IMR-90 (cell line): ENCODE measurements around the gene LCN10. TPM values are rescaled to one million over a fixed set of nuclear protein-coding genes. Genes with fewer than 3 reads are reported as not detected.

Experiments used
- ATAC-seq: fragments of 200-7000 bp; cut with Tn5 transposase; 2 replicates; pipeline ENCODE4 v1.9.1; 2020; ENCODE audit warnings: low read depth, mild to moderate bottlenecking, moderate library complexity
- BruUV-seq: library from RNA; stranded (reverse); fragments of 400-500 nt; replicated peaks from 2 replicates; lab custom pipeline; 2021; lab: Mats Ljungman, UMichigan
- CTCF ChIA-PET: fragments of 300-600 bp; formaldehyde crosslinking; extraction: SDS; loops from one replicate; lab custom pipeline; 2021; ENCODE audit warnings: antibody characterized with exemption; lab: Yijun Ruan, JAX
- POLR2A ChIA-PET: fragments of 300-600 bp; sonication (Branson Sonifier 250); formaldehyde crosslinking; loops from one replicate; lab custom pipeline; 2022; ENCODE audit warnings: antibody characterized with exemption; ENCODE audit not compliant: unreplicated experiment; lab: Charles Lee
- DNase-seq: peaks from one replicate; pipeline ENCODE4 v3.0.0; 2013
- H2AFZ ChIP-seq: replicated peaks from 2 replicates; pipeline ENCODE3; 2013; ENCODE audit warnings: low read length, mild to moderate bottlenecking; ENCODE audit not compliant: poor library complexity
- H2AK5ac ChIP-seq: 2 replicates; pipeline ENCODE4 v1.6.1; 2013; ENCODE audit warnings: low read depth, low read length, inconsistent platforms
- H2AK9ac ChIP-seq: replicated peaks from 2 replicates; pipeline ENCODE3; 2013; ENCODE audit warnings: mild to moderate bottlenecking, low read depth, low read length, moderate library complexity; ENCODE audit not compliant: poor library complexity
- H2BK120ac ChIP-seq: 2 replicates; pipeline ENCODE4 v1.6.1; 2013; ENCODE audit warnings: low read depth, low read length, inconsistent platforms
- H2BK15ac ChIP-seq: 3 replicates; pipeline ENCODE4 v1.6.1; 2013; ENCODE audit warnings: low read depth, low read length, inconsistent platforms
- H2BK20ac ChIP-seq: 2 replicates; pipeline ENCODE4 v1.6.1; 2013; ENCODE audit warnings: low read depth, mild to moderate bottlenecking, inconsistent platforms, low read length, moderate library complexity
- H2BK5ac ChIP-seq: 2 replicates; pipeline ENCODE4 v1.6.1; 2013; ENCODE audit warnings: mild to moderate bottlenecking, low read depth, low read length, inconsistent platforms; ENCODE audit not compliant: poor library complexity, severe bottlenecking
- H3K14ac ChIP-seq: replicated peaks from 2 replicates; pipeline ENCODE4 v1.6.1; 2013; ENCODE audit warnings: low read depth, low read length, inconsistent platforms
- H3K18ac ChIP-seq: 2 replicates; pipeline ENCODE4 v1.6.1; 2013; ENCODE audit warnings: low read depth, low read length, control low read depth
- H3K23ac ChIP-seq: 2 replicates; pipeline ENCODE4 v1.6.1; 2013; ENCODE audit warnings: low read depth, low read length, inconsistent platforms
- H3K27ac ChIP-seq: 2 replicates; pipeline ENCODE4 v1.5.1; 2013; ENCODE audit warnings: mild to moderate bottlenecking, control low read depth, low read length; ENCODE audit not compliant: insufficient read depth
- H3K27me3 ChIP-seq: 2 replicates; pipeline ENCODE4 v1.6.1; 2013; ENCODE audit warnings: low read length; ENCODE audit not compliant: control insufficient read depth, insufficient read depth
- H3K36me3 ChIP-seq: 2 replicates; pipeline ENCODE4 v1.6.1; 2013; ENCODE audit warnings: low read length, mixed read lengths; ENCODE audit not compliant: control insufficient read depth, insufficient read depth
- H3K4ac ChIP-seq: 2 replicates; pipeline ENCODE4 v1.6.1; 2013; ENCODE audit warnings: low read depth, low read length, inconsistent platforms
- H3K4me1 ChIP-seq: 2 replicates; pipeline ENCODE4 v1.6.1; 2013; ENCODE audit warnings: low read length, mixed read lengths; ENCODE audit not compliant: control insufficient read depth, insufficient read depth
- H3K4me2 ChIP-seq: 2 replicates; pipeline ENCODE4 v1.6.1; 2013; ENCODE audit warnings: low read depth, mild to moderate bottlenecking, control low read depth, low read length, moderate library complexity
- H3K4me3 ChIP-seq: 2 replicates; pipeline ENCODE4 v1.5.1; 2013; ENCODE audit warnings: low read depth, mild to moderate bottlenecking, control low read depth, low read length, moderate library complexity; ENCODE audit not compliant: insufficient read depth
- H3K56ac ChIP-seq: 2 replicates; pipeline ENCODE4 v1.6.1; 2013; ENCODE audit warnings: low read length, inconsistent platforms; ENCODE audit not compliant: insufficient read depth; ENCODE audit errors: extremely low read depth
- H3K79me1 ChIP-seq, 2 experiments: 2 replicates each; pipeline ENCODE4 v1.6.1; 2013; ENCODE audit warnings: low read length in 2 of 2, inconsistent platforms in 1 of 2, low read depth in 1 of 2
- H3K9ac ChIP-seq: 2 replicates; pipeline ENCODE4 v1.6.1; 2013; ENCODE audit warnings: low read depth, low read length, control low read depth
- H3K9me1 ChIP-seq: 2 replicates; pipeline ENCODE4 v1.6.1; 2013; ENCODE audit warnings: low read length, inconsistent platforms; ENCODE audit not compliant: insufficient read depth
- H3K9me3 ChIP-seq: 2 replicates; pipeline ENCODE4 v1.6.1; 2013; ENCODE audit warnings: low read length; ENCODE audit not compliant: control insufficient read depth, insufficient read depth
- H4K20me1 ChIP-seq: 2 replicates; pipeline ENCODE4 v1.6.1; 2013; ENCODE audit warnings: low read length, inconsistent platforms; ENCODE audit not compliant: insufficient read depth
- H4K5ac ChIP-seq: 2 replicates; pipeline ENCODE4 v1.6.1; 2013; ENCODE audit warnings: mild to moderate bottlenecking, low read depth, low read length, control low read depth
- H4K8ac ChIP-seq, 2 experiments: 2 replicates each; pipeline ENCODE4 v1.6.1; 2013; ENCODE audit warnings: low read depth in 2 of 2, low read length in 2 of 2, control low read depth in 1 of 2, inconsistent platforms in 1 of 2
- H4K91ac ChIP-seq: 2 replicates; pipeline ENCODE4 v1.6.1; 2013; ENCODE audit warnings: low read depth, low read length, inconsistent platforms; ENCODE audit not compliant: insufficient read depth
- CHD1 ChIP-seq: IDR thresholded peaks from 2 replicates; pipeline ENCODE4 v1.6.1; 2012; ENCODE audit warnings: low read depth, low read length, improper control_type of control experiment
- NFE2L2 ChIP-seq: fragments of 150-350 bp; IDR thresholded peaks from 2 replicates; pipeline ENCODE4 v1.6.1; 2016; ENCODE audit warnings: low read depth, mild to moderate bottlenecking, low read length
- RAD21 ChIP-seq: IDR thresholded peaks from 2 replicates; pipeline ENCODE4 v1.6.1; 2012; ENCODE audit warnings: low read length, improper control_type of control experiment
- WGBS, 2 experiments: methylation state at CpG; one replicate each; pipeline versions ENCODE4 v1.1.5 to v1.1.7; 2013; ENCODE audit warnings: missing lambda C conversion rate in 2 of 2; ENCODE audit not compliant: insufficient read length in 1 of 2; ENCODE audit errors: extremely low coverage in 2 of 2; 5-methylcytosine and 5-hydroxymethylcytosine counted together
- dilution Hi-C: fragments of 300-500 bp; cut with HindIII; formaldehyde crosslinking; loops from one replicate; pipeline ENCODE4 v1.14.3; 2018; ENCODE audit warnings: low sequenced_read_pairs; ENCODE audit not compliant: unreplicated experiment
- in situ Hi-C: fragments of 300-500 bp; cut with MboI; formaldehyde crosslinking; loops from 3 replicates; pipeline ENCODE4 v1.14.3; 2019; ENCODE audit warnings: low sequenced_read_pairs, inconsistent platforms, mixed read lengths
- intact Hi-C: fragments of 100-400 bp; cut with micrococcal nuclease; formaldehyde crosslinking; loops from 2 replicates; pipeline ENCODE4 v1.10.0; 2022
- polyA plus RNA-seq, 3 experiments: library from polyadenylated mRNA; depleted of rRNA; stranded (reverse); fragments of >200 nt; gene quantifications; 2 replicates each; pipeline ENCODE4 v1.2.3, GENCODE V29; 2012; ENCODE audit warnings: low replicate concordance in 1 of 3
- total RNA-seq: library from RNA; depleted of rRNA; stranded (reverse); fragments of >200 nt; gene quantifications from 2 replicates; pipeline ENCODE4 v1.2.3, GENCODE V29; 2012

LCN10 gene
- total and polyA plus RNA-seq, 2 of the 4 experiments (the other 2 are of a cell fraction): not detected

- Histone ChIP-seq H3K27ac (no peak overlapping the region), H3K14ac (no peak overlapping the region), H2BK20ac (no peak overlapping the region), H2BK5ac (no peak overlapping the region), H3K27me3 (peaks cover 64% of the 10 kb centered on the region), H3K56ac (no peak overlapping the region), H4K5ac (no peak overlapping the region), H2AK5ac (no peak overlapping the region), H4K91ac (no peak overlapping the region), H3K79me1 (no peaks in the 10 kb centered on the region), H3K4me1 (peaks cover 3% of the 10 kb centered on the region; the same call in 1 of the 2 replicates), H4K20me1 (no peaks in the 10 kb centered on the region; the same call in 1 of the 2 replicates), H3K4me3 (no peak overlapping the region), H3K23ac (no peak overlapping the region), H3K9ac (no peak overlapping the region), H3K4me2 (no peak overlapping the region), H3K36me3 (no peaks in the 10 kb centered on the region), H4K8ac (no peak overlapping the region), H3K18ac (no peak overlapping the region), H2BK15ac (no peak overlapping the region), H2AFZ (peak overlapping the region; percentile 32), H2BK120ac (no peak overlapping the region), H3K9me1 (no peaks in the 10 kb centered on the region), H3K9me3 (no peaks in the 10 kb centered on the region), H2AK9ac (no peak overlapping the region), H3K4ac (no peak overlapping the region)
- DNase-seq (no peak), ATAC-seq (no peak)
- ChIA-PET CTCF (no interaction called here), POLR2A (no interaction called here)
- no TSS peak for BruUV-seq
- intact Hi-C loops: no loop called here
- dilution Hi-C loops: no loop called here
- in situ Hi-C loops: no loop called here
- no peak for TF ChIP-seq RAD21
- TF ChIP-seq CHD1: no peak
- no peak for TF ChIP-seq NFE2L2
- 67% methylated on average over 12 of the region's 16 CpGs; no CpG with 5 or more reads in 1 of the 2 experiments for WGBS, 2 experiments
Measured at GRCh38 chr9:136740491-136740890, 2.2 kb downstream of the LCN10 start.
